ENCODE results near the gene ARHGDIB. TPM values are rescaled to one million over a fixed set of nuclear protein-coding genes. Genes with fewer than 3 reads are reported as not detected.

The ARHGDIB gene
- total and polyA plus RNA-seq, 2 donors (not counting 1 experiment from before 2014, with no cell fraction given), result 8.3 to 43.7 TPM

DNA sequence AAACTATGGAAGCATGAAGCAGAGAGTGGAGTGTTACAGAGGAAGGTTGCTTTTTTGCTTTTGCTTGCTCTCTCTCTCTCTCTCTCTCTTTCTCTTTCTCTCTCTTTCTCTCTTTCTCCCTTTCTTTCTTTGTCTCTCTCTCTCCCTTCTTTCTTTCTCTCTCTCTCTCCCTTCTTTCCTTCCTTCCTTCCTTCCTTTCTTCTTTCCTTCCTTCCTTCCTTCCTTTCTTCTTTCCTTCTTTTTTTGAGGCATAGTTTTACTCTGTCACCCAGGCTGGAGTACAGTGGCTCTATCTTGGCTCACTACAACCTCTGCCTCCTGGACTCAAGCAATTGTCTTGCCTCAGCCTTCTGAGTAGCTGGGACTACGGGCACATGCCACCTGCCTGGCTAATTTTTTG is 7.6 kb downstream of the ARHGDIB start:
- Histone ChIP-seq H3K27ac (ENCODE audit: insufficient read depth, low read length) (no peak overlapping the region), H3K4me3 (replicated peaks in 1 of 4; ENCODE audit: control extremely low read depth in 1 of 4, insufficient read depth in 1 of 4, low read depth in 3 of 4, low read length in 4 of 4) (no peak overlapping the region)

DNA sequence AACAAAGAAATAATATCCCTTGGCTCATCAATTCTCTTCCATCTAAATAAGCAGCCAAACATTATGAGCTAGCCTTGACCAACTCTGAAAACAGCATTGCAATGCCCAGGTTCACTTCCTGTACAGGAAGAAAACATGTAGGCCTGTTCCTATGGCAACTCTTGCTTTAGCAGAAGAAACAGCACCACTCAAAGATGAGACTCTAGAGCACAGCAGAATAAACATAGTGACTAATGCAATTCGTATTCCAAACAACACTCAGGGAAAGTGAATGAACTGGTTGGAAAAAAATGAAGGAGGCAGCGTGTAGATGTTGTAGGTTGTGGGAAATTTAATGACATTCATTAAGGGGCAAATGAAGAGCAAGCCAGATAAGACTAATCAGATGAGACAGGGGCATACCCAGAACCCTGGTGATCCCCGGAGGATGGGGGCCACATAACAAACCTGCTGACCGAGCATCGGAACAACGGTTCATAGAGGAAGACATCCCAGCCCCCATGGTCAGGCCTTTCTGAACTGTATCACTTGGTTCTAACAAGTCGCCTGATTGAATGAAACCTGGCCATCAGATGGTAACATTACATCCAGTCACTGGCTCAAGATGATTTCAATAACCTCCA is 9.0 kb downstream of the ARHGDIB start:
- Histone ChIP-seq H3K36me3 (ENCODE audit: control insufficient read depth, insufficient read depth, low read length) (no peaks in the 10 kb centered on the region), H3K79me2 (ENCODE audit: control insufficient read depth, insufficient read depth, low read length) (no peaks in the 10 kb centered on the region), H3K4me2 (ENCODE audit: extremely low read depth, insufficient read depth, low read length) (peak overlapping the region; percentile 2), H3K27ac (ENCODE audit: insufficient read depth, low read length) (peak overlapping the region; percentile 82), H3K27me3 (ENCODE audit: control insufficient read depth, insufficient read depth, low read length) (no peaks in the 10 kb centered on the region), H2AFZ (ENCODE audit: low read length) (no peak overlapping the region), H3K4me1 (ENCODE audit: control insufficient read depth, extremely low read depth, insufficient read depth, low read length) (peaks cover 11% of the 10 kb centered on the region), H3K9ac (ENCODE audit: insufficient read depth, low read length) (no peak overlapping the region), H3K4me3 (replicated peaks in 1 of 4; ENCODE audit: control extremely low read depth in 1 of 4, insufficient read depth in 1 of 4, low read depth in 3 of 4, low read length in 4 of 4) (no peak overlapping the region), H3K9me3 (ENCODE audit: control insufficient read depth, insufficient read depth, low read depth, low read length) (no peaks in the 10 kb centered on the region), H4K20me1 (ENCODE audit: control insufficient read depth, extremely low read depth, insufficient read depth, low read length) (no peaks in the 10 kb centered on the region)
- TF ChIP-seq, protein P1, sequence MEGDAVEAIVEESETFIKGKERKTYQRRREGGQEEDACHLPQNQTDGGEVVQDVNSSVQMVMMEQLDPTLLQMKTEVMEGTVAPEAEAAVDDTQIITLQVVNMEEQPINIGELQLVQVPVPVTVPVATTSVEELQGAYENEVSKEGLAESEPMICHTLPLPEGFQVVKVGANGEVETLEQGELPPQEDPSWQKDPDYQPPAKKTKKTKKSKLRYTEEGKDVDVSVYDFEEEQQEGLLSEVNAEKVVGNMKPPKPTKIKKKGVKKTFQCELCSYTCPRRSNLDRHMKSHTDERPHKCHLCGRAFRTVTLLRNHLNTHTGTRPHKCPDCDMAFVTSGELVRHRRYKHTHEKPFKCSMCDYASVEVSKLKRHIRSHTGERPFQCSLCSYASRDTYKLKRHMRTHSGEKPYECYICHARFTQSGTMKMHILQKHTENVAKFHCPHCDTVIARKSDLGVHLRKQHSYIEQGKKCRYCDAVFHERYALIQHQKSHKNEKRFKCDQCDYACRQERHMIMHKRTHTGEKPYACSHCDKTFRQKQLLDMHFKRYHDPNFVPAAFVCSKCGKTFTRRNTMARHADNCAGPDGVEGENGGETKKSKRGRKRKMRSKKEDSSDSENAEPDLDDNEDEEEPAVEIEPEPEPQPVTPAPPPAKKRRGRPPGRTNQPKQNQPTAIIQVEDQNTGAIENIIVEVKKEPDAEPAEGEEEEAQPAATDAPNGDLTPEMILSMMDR (conservative IDR thresholded peaks at IDR 0.05 in 1 of 2, IDR thresholded peaks at IDR 0.05 in 1 of 2; ENCODE audit: low read depth in 1 of 2, low read length in 2 of 2), result no peak
- no peak for TF ChIP-seq EZH2 (IDR thresholded peaks at IDR 0.05; ENCODE audit: low read length, missing control alignments)
- peak; percentile 93 to 97 for DNase-seq (ENCODE audit: low read depth in 2 of 2)

More for the DNA sequence above, 7.6 kb downstream of the ARHGDIB start:
- DNase-seq (ENCODE audit: low read depth in 2 of 2), result no peak
- H3K36me3 ChIP-seq (ENCODE audit: control insufficient read depth, insufficient read depth, low read length), result no peaks in the 10 kb centered on the region
- no peaks in the 10 kb centered on the region for H3K9me3 ChIP-seq (ENCODE audit: control insufficient read depth, insufficient read depth, low read depth, low read length)
- no peak overlapping the region for H3K9ac ChIP-seq (ENCODE audit: insufficient read depth, low read length)
- H3K79me2 ChIP-seq (ENCODE audit: control insufficient read depth, insufficient read depth, low read length), result no peaks in the 10 kb centered on the region
- peaks cover 9% of the 10 kb centered on the region for H3K4me1 ChIP-seq (ENCODE audit: control insufficient read depth, extremely low read depth, insufficient read depth, low read length)
- no peaks in the 10 kb centered on the region for H4K20me1 ChIP-seq (ENCODE audit: control insufficient read depth, extremely low read depth, insufficient read depth, low read length)
- TF ChIP-seq EZH2 (IDR thresholded peaks at IDR 0.05; ENCODE audit: low read length, missing control alignments), result no peak
- TF ChIP-seq, protein P1 (conservative IDR thresholded peaks at IDR 0.05 in 1 of 2, IDR thresholded peaks at IDR 0.05 in 1 of 2; ENCODE audit: low read depth in 1 of 2, low read length in 2 of 2), result no peak
- H2AFZ ChIP-seq (ENCODE audit: low read length), result no peak overlapping the region
- H3K27me3 ChIP-seq (ENCODE audit: control insufficient read depth, insufficient read depth, low read length), result no peaks in the 10 kb centered on the region
- H3K4me2 ChIP-seq (ENCODE audit: extremely low read depth, insufficient read depth, low read length), result no peak overlapping the region

DNA sequence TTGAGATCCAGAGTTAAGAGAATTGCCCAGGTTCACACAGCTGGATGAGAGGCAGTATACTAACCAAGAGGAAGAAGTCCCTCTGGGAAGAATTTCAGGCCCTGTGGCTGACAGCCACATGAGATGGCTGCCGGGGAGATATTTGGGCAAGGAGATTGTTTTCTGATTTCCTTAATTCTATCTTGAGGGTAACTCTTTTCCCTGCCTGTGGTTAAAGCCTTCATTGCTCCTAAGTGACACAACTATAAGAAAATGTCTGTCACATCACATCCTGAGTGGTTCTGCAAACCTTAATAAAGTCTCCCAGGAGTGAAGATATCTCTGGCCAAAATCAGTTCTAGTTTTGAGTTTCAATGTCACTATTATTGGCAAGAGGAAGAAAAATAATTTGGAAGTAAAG is 9.6 kb downstream of the ARHGDIB start:
- H3K4me1 ChIP-seq (ENCODE audit: control insufficient read depth, extremely low read depth, insufficient read depth, low read length), result peaks cover 11% of the 10 kb centered on the region
- TF ChIP-seq EZH2 (IDR thresholded peaks at IDR 0.05; ENCODE audit: low read length, missing control alignments), result no peak
- TF ChIP-seq, protein P1 (conservative IDR thresholded peaks at IDR 0.05 in 1 of 2, IDR thresholded peaks at IDR 0.05 in 1 of 2; ENCODE audit: low read depth in 1 of 2, low read length in 2 of 2), result no peak
- no peaks in the 10 kb centered on the region for H4K20me1 ChIP-seq (ENCODE audit: control insufficient read depth, extremely low read depth, insufficient read depth, low read length)
- H3K9me3 ChIP-seq (ENCODE audit: control insufficient read depth, insufficient read depth, low read depth, low read length), result no peaks in the 10 kb centered on the region
- peak in 1 of 2 donors; percentile 19 for DNase-seq (ENCODE audit: low read depth in 2 of 2)
- no peaks in the 10 kb centered on the region for H3K79me2 ChIP-seq (ENCODE audit: control insufficient read depth, insufficient read depth, low read length)
- no peak overlapping the region for H3K4me3 ChIP-seq (replicated peaks in 1 of 4; ENCODE audit: control extremely low read depth in 1 of 4, insufficient read depth in 1 of 4, low read depth in 3 of 4, low read length in 4 of 4)
- H3K4me2 ChIP-seq (ENCODE audit: extremely low read depth, insufficient read depth, low read length), result no peak overlapping the region
- peak overlapping the region; percentile 82 for H3K27ac ChIP-seq (ENCODE audit: insufficient read depth, low read length)
- H3K9ac ChIP-seq (ENCODE audit: insufficient read depth, low read length), result peak overlapping the region; percentile 24
- H2AFZ ChIP-seq (ENCODE audit: low read length), result peak overlapping the region; percentile 29
- H3K27me3 ChIP-seq (ENCODE audit: control insufficient read depth, insufficient read depth, low read length), result no peaks in the 10 kb centered on the region
- no peaks in the 10 kb centered on the region for H3K36me3 ChIP-seq (ENCODE audit: control insufficient read depth, insufficient read depth, low read length)

Data from fibroblast of lung (primary cell).